IMR-90 (cell line): ENCODE data around the gene HNRNPLL. TPM values are rescaled to one million over a fixed set of nuclear protein-coding genes. Genes with fewer than 3 reads are reported as not detected.

Source experiments
- ATAC-seq: fragments of 200-7000 bp; cut with Tn5 transposase; 2 replicates; pipeline ENCODE4 v1.9.1; 2020; ENCODE audit warnings: low read depth, mild to moderate bottlenecking, moderate library complexity
- BruUV-seq: library from RNA; stranded (reverse); fragments of 400-500 nt; replicated peaks from 2 replicates; lab custom pipeline; 2021; lab: Mats Ljungman, UMichigan
- CTCF ChIA-PET: fragments of 300-600 bp; formaldehyde crosslinking; extraction: SDS; loops from one replicate; lab custom pipeline; 2021; ENCODE audit warnings: antibody characterized with exemption; lab: Yijun Ruan, JAX
- POLR2A ChIA-PET: fragments of 300-600 bp; sonication (Branson Sonifier 250); formaldehyde crosslinking; loops from one replicate; lab custom pipeline; 2022; ENCODE audit warnings: antibody characterized with exemption; ENCODE audit not compliant: unreplicated experiment; lab: Charles Lee
- DNase-seq: peaks from one replicate; pipeline ENCODE4 v3.0.0; 2013
- H2AFZ ChIP-seq: replicated peaks from 2 replicates; pipeline ENCODE3; 2013; ENCODE audit warnings: low read length, mild to moderate bottlenecking; ENCODE audit not compliant: poor library complexity
- H2AK5ac ChIP-seq: 2 replicates; pipeline ENCODE4 v1.6.1; 2013; ENCODE audit warnings: low read depth, low read length, inconsistent platforms
- H2AK9ac ChIP-seq: replicated peaks from 2 replicates; pipeline ENCODE3; 2013; ENCODE audit warnings: mild to moderate bottlenecking, low read depth, low read length, moderate library complexity; ENCODE audit not compliant: poor library complexity
- H2BK120ac ChIP-seq: 2 replicates; pipeline ENCODE4 v1.6.1; 2013; ENCODE audit warnings: low read depth, low read length, inconsistent platforms
- H2BK15ac ChIP-seq: 3 replicates; pipeline ENCODE4 v1.6.1; 2013; ENCODE audit warnings: low read depth, low read length, inconsistent platforms
- H2BK20ac ChIP-seq: 2 replicates; pipeline ENCODE4 v1.6.1; 2013; ENCODE audit warnings: low read depth, mild to moderate bottlenecking, inconsistent platforms, low read length, moderate library complexity
- H2BK5ac ChIP-seq: 2 replicates; pipeline ENCODE4 v1.6.1; 2013; ENCODE audit warnings: mild to moderate bottlenecking, low read depth, low read length, inconsistent platforms; ENCODE audit not compliant: poor library complexity, severe bottlenecking
- H3K14ac ChIP-seq: replicated peaks from 2 replicates; pipeline ENCODE4 v1.6.1; 2013; ENCODE audit warnings: low read depth, low read length, inconsistent platforms
- H3K18ac ChIP-seq: 2 replicates; pipeline ENCODE4 v1.6.1; 2013; ENCODE audit warnings: low read depth, low read length, control low read depth
- H3K23ac ChIP-seq: 2 replicates; pipeline ENCODE4 v1.6.1; 2013; ENCODE audit warnings: low read depth, low read length, inconsistent platforms
- H3K27ac ChIP-seq: 2 replicates; pipeline ENCODE4 v1.5.1; 2013; ENCODE audit warnings: mild to moderate bottlenecking, control low read depth, low read length; ENCODE audit not compliant: insufficient read depth
- H3K27me3 ChIP-seq: 2 replicates; pipeline ENCODE4 v1.6.1; 2013; ENCODE audit warnings: low read length; ENCODE audit not compliant: control insufficient read depth, insufficient read depth
- H3K36me3 ChIP-seq: 2 replicates; pipeline ENCODE4 v1.6.1; 2013; ENCODE audit warnings: low read length, mixed read lengths; ENCODE audit not compliant: control insufficient read depth, insufficient read depth
- H3K4ac ChIP-seq: 2 replicates; pipeline ENCODE4 v1.6.1; 2013; ENCODE audit warnings: low read depth, low read length, inconsistent platforms
- H3K4me1 ChIP-seq: 2 replicates; pipeline ENCODE4 v1.6.1; 2013; ENCODE audit warnings: low read length, mixed read lengths; ENCODE audit not compliant: control insufficient read depth, insufficient read depth
- H3K4me2 ChIP-seq: 2 replicates; pipeline ENCODE4 v1.6.1; 2013; ENCODE audit warnings: low read depth, mild to moderate bottlenecking, control low read depth, low read length, moderate library complexity
- H3K4me3 ChIP-seq: 2 replicates; pipeline ENCODE4 v1.5.1; 2013; ENCODE audit warnings: low read depth, mild to moderate bottlenecking, control low read depth, low read length, moderate library complexity; ENCODE audit not compliant: insufficient read depth
- H3K56ac ChIP-seq: 2 replicates; pipeline ENCODE4 v1.6.1; 2013; ENCODE audit warnings: low read length, inconsistent platforms; ENCODE audit not compliant: insufficient read depth; ENCODE audit errors: extremely low read depth
- H3K79me1 ChIP-seq, 2 experiments: 2 replicates each; pipeline ENCODE4 v1.6.1; 2013; ENCODE audit warnings: low read length in 2 of 2, inconsistent platforms in 1 of 2, low read depth in 1 of 2
- H3K9ac ChIP-seq: 2 replicates; pipeline ENCODE4 v1.6.1; 2013; ENCODE audit warnings: low read depth, low read length, control low read depth
- H3K9me1 ChIP-seq: 2 replicates; pipeline ENCODE4 v1.6.1; 2013; ENCODE audit warnings: low read length, inconsistent platforms; ENCODE audit not compliant: insufficient read depth
- H3K9me3 ChIP-seq: 2 replicates; pipeline ENCODE4 v1.6.1; 2013; ENCODE audit warnings: low read length; ENCODE audit not compliant: control insufficient read depth, insufficient read depth
- H4K20me1 ChIP-seq: 2 replicates; pipeline ENCODE4 v1.6.1; 2013; ENCODE audit warnings: low read length, inconsistent platforms; ENCODE audit not compliant: insufficient read depth
- H4K5ac ChIP-seq: 2 replicates; pipeline ENCODE4 v1.6.1; 2013; ENCODE audit warnings: mild to moderate bottlenecking, low read depth, low read length, control low read depth
- H4K8ac ChIP-seq, 2 experiments: 2 replicates each; pipeline ENCODE4 v1.6.1; 2013; ENCODE audit warnings: low read depth in 2 of 2, low read length in 2 of 2, control low read depth in 1 of 2, inconsistent platforms in 1 of 2
- H4K91ac ChIP-seq: 2 replicates; pipeline ENCODE4 v1.6.1; 2013; ENCODE audit warnings: low read depth, low read length, inconsistent platforms; ENCODE audit not compliant: insufficient read depth
- BHLHE40 ChIP-seq: fragments of 150-350 bp; IDR thresholded peaks from 2 replicates; pipeline ENCODE4 v1.6.1; 2016; ENCODE audit warnings: mild to moderate bottlenecking, low read depth, low read length
- CEBPB ChIP-seq: IDR thresholded peaks from 2 replicates; pipeline ENCODE4 v1.6.1; 2012; ENCODE audit warnings: low read depth, low read length, improper control_type of control experiment
- CHD1 ChIP-seq: IDR thresholded peaks from 2 replicates; pipeline ENCODE4 v1.6.1; 2012; ENCODE audit warnings: low read depth, low read length, improper control_type of control experiment
- FOS ChIP-seq: fragments of 150-350 bp; IDR thresholded peaks from 2 replicates; pipeline ENCODE4 v1.6.1; 2016; ENCODE audit warnings: low read depth, low read length
- MAFK ChIP-seq: IDR thresholded peaks from 2 replicates; pipeline ENCODE4 v1.6.1; 2012; ENCODE audit warnings: low read depth, low read length, improper control_type of control experiment
- MAZ ChIP-seq: IDR thresholded peaks from 2 replicates; pipeline ENCODE4 v1.6.1; 2012; ENCODE audit warnings: low read depth, mild to moderate bottlenecking, low read length, improper control_type of control experiment, moderate library complexity, borderline replicate concordance
- MXI1 ChIP-seq: IDR thresholded peaks from 2 replicates; pipeline ENCODE4 v1.6.1; 2012; ENCODE audit warnings: low read depth, mild to moderate bottlenecking, low read length, moderate library complexity, borderline replicate concordance
- NFE2L2 ChIP-seq: fragments of 150-350 bp; IDR thresholded peaks from 2 replicates; pipeline ENCODE4 v1.6.1; 2016; ENCODE audit warnings: low read depth, mild to moderate bottlenecking, low read length
- POLR2A ChIP-seq: IDR thresholded peaks from 2 replicates; pipeline ENCODE4 v1.6.1; 2012; ENCODE audit warnings: mild to moderate bottlenecking, low read depth, low read length
- RAD21 ChIP-seq: IDR thresholded peaks from 2 replicates; pipeline ENCODE4 v1.6.1; 2012; ENCODE audit warnings: low read length, improper control_type of control experiment
- RCOR1 ChIP-seq: IDR thresholded peaks from 2 replicates; pipeline ENCODE4 v1.6.1; 2012; ENCODE audit warnings: mild to moderate bottlenecking, low read length, improper control_type of control experiment; ENCODE audit not compliant: insufficient replicate concordance
- RFX5 ChIP-seq: IDR thresholded peaks from 2 replicates; pipeline ENCODE4 v1.8.0; 2012; ENCODE audit warnings: low read depth, mild to moderate bottlenecking, low read length, moderate library complexity
- SMC3 ChIP-seq: fragments of 150-350 bp; IDR thresholded peaks from 2 replicates; pipeline ENCODE4 v1.6.1; 2016; ENCODE audit warnings: low read depth, mild to moderate bottlenecking, antibody characterized with exemption, low read length, moderate library complexity
- WGBS, 2 experiments: methylation state at CpG; one replicate each; pipeline versions ENCODE4 v1.1.5 to v1.1.7; 2013; ENCODE audit warnings: missing lambda C conversion rate in 2 of 2; ENCODE audit not compliant: insufficient read length in 1 of 2; ENCODE audit errors: extremely low coverage in 2 of 2; 5-methylcytosine and 5-hydroxymethylcytosine counted together
- dilution Hi-C: fragments of 300-500 bp; cut with HindIII; formaldehyde crosslinking; loops from one replicate; pipeline ENCODE4 v1.14.3; 2018; ENCODE audit warnings: low sequenced_read_pairs; ENCODE audit not compliant: unreplicated experiment
- in situ Hi-C: fragments of 300-500 bp; cut with MboI; formaldehyde crosslinking; loops from 3 replicates; pipeline ENCODE4 v1.14.3; 2019; ENCODE audit warnings: low sequenced_read_pairs, inconsistent platforms, mixed read lengths
- intact Hi-C: fragments of 100-400 bp; cut with micrococcal nuclease; formaldehyde crosslinking; loops from 2 replicates; pipeline ENCODE4 v1.10.0; 2022
- polyA plus RNA-seq, 3 experiments: library from polyadenylated mRNA; depleted of rRNA; stranded (reverse); fragments of >200 nt; gene quantifications; 2 replicates each; pipeline ENCODE4 v1.2.3, GENCODE V29; 2012; ENCODE audit warnings: low replicate concordance in 1 of 3
- total RNA-seq: library from RNA; depleted of rRNA; stranded (reverse); fragments of >200 nt; gene quantifications from 2 replicates; pipeline ENCODE4 v1.2.3, GENCODE V29; 2012
- TF ChIP-seq, protein P1 (sequence below): conservative IDR thresholded peaks from 2 replicates; pipeline ENCODE4 v1.5.1; 2012; ENCODE audit warnings: mild to moderate bottlenecking, low read depth, low read length, improper control_type of control experiment
- TF ChIP-seq, protein P2 (sequence below): fragments of 150-350 bp; IDR thresholded peaks from 2 replicates; pipeline ENCODE4 v1.6.1; 2017; ENCODE audit warnings: mild to moderate bottlenecking, antibody characterized with exemption, low read length, low read depth
- TF ChIP-seq, protein P3 (sequence below): fragments of 150-350 bp; IDR thresholded peaks from 2 replicates; pipeline ENCODE4 v1.6.1; 2016; ENCODE audit warnings: low read depth, mild to moderate bottlenecking, low read length, moderate library complexity, borderline replicate concordance

The HNRNPLL gene
- total and polyA plus RNA-seq, 2 of the 4 experiments (the other 2 are of a cell fraction), result 23.7 to 53.1 TPM

DNA sequence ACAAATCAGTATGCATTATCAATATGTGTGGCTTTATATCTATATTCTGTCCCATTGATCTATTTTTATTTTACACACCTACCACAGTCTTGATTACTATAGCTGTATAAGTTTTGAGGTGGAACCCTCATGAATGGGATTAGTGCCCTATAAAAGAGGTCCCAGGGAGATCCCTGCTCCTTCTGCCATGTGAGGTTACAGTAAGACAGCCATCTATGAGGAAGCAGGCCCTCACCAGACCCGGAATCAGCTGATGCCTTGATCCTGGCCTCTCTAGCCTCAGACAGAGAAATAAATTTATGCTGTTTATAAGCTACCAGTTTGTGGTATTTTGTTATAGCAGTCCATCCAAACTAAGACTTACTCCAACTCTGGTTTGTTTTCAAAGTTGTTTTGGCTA is 54.9 kb downstream of the HNRNPLL start:
- Histone ChIP-seq H4K8ac (no peak overlapping the region), H3K9ac (no peak overlapping the region), H3K27me3 (no peaks in the 10 kb centered on the region), H3K4ac (no peak overlapping the region), H2BK120ac (no peak overlapping the region), H3K27ac (no peak overlapping the region), H3K56ac (no peak overlapping the region), H3K14ac (no peak overlapping the region), H2BK20ac (no peak overlapping the region), H3K4me1 (peaks cover 3% of the 10 kb centered on the region; the same call in 1 of the 2 replicates), H4K20me1 (no peaks in the 10 kb centered on the region), H4K5ac (no peak overlapping the region), H3K23ac (no peak overlapping the region), H2AK5ac (no peak overlapping the region), H4K91ac (no peak overlapping the region), H3K18ac (no peak overlapping the region), H3K4me2 (no peak overlapping the region), H2AFZ (no peak overlapping the region), H2AK9ac (no peak overlapping the region), H3K4me3 (no peak overlapping the region), H3K79me1 (no peaks in the 10 kb centered on the region), H3K9me1 (no peaks in the 10 kb centered on the region), H2BK15ac (no peak overlapping the region), H3K36me3 (peaks cover 4% of the 10 kb centered on the region; the same call in 1 of the 2 replicates), H2BK5ac (no peak overlapping the region), H3K9me3 (no peaks in the 10 kb centered on the region)
- ChIA-PET CTCF (interaction anchor here (0.8 to 1.0 kb wide), 2 partner anchors 55 to 195 kb away, joined by 3 read pairs; partner anchors contain the start of gene HNRNPLL), POLR2A (interaction anchor here (0.7 kb wide), 1 partner anchor 76 kb away, joined by 3 read pairs; no protein-coding TSS in a partner anchor)
- in situ Hi-C loops, result no loop called here
- intact Hi-C loops, result no loop called here
- DNase-seq (no peak), ATAC-seq (no peak)
- dilution Hi-C loops, result no loop called here
- no CpG with 5 or more reads among the region's 1 CpG for WGBS, 2 experiments
- BruUV-seq, result no TSS peak
- TF ChIP-seq NFE2L2 (no peak), MAZ (no peak), SMC3 (no peak), POLR2A (no peak), RAD21 (no peak), MXI1 (no peak), FOS (no peak), RCOR1 (no peak), CHD1 (no peak), BHLHE40 (no peak), CEBPB (no peak), MAFK (no peak), RFX5 (no peak)
- TF ChIP-seq, protein P1, sequence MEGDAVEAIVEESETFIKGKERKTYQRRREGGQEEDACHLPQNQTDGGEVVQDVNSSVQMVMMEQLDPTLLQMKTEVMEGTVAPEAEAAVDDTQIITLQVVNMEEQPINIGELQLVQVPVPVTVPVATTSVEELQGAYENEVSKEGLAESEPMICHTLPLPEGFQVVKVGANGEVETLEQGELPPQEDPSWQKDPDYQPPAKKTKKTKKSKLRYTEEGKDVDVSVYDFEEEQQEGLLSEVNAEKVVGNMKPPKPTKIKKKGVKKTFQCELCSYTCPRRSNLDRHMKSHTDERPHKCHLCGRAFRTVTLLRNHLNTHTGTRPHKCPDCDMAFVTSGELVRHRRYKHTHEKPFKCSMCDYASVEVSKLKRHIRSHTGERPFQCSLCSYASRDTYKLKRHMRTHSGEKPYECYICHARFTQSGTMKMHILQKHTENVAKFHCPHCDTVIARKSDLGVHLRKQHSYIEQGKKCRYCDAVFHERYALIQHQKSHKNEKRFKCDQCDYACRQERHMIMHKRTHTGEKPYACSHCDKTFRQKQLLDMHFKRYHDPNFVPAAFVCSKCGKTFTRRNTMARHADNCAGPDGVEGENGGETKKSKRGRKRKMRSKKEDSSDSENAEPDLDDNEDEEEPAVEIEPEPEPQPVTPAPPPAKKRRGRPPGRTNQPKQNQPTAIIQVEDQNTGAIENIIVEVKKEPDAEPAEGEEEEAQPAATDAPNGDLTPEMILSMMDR, result no peak
- TF ChIP-seq, protein P2, sequence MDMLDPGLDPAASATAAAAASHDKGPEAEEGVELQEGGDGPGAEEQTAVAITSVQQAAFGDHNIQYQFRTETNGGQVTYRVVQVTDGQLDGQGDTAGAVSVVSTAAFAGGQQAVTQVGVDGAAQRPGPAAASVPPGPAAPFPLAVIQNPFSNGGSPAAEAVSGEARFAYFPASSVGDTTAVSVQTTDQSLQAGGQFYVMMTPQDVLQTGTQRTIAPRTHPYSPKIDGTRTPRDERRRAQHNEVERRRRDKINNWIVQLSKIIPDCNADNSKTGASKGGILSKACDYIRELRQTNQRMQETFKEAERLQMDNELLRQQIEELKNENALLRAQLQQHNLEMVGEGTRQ, result no peak
- TF ChIP-seq, protein P3, sequence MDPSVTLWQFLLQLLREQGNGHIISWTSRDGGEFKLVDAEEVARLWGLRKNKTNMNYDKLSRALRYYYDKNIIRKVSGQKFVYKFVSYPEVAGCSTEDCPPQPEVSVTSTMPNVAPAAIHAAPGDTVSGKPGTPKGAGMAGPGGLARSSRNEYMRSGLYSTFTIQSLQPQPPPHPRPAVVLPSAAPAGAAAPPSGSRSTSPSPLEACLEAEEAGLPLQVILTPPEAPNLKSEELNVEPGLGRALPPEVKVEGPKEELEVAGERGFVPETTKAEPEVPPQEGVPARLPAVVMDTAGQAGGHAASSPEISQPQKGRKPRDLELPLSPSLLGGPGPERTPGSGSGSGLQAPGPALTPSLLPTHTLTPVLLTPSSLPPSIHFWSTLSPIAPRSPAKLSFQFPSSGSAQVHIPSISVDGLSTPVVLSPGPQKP, result no peak
